Measurements from ENCODE around the gene FBXL2.

DNA sequence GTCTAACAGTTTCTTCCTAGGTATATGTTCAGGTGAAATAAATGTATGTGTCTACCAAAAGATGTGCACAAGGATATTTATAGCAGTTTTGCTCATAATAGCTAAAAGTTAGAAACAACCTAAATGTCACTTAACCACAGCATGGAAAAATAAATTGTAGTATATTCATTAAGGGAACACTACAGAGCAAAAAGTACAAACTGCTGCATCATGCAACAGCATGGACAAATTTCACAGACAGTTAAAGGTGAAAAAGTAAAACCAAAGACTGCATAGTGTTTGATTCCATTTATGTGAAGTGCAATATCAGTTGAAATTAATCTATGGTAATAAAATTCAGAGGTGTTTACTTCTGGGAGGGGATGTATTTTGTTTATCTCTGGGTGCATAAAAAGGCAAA, 62.5 kb downstream of the FBXL2 start:
- TF ChIP-seq FOXS1 (CRISPR knock-in tag; IDR thresholded peaks at IDR 0.05) (no peak), GATA3 (IDR thresholded peaks at IDR 0.05; ENCODE audit: borderline replicate concordance) (no peak), JUN (IDR thresholded peaks at IDR 0.05) (no peak), MYC (IDR thresholded peaks at IDR 0.05; ENCODE audit: borderline replicate concordance, low read length) (no peak), EP300 (IDR thresholded peaks at IDR 0.05) (no peak), ESRRA (IDR thresholded peaks at IDR 0.05; ENCODE audit: borderline replicate concordance, low read length) (no peak), RFX5 (IDR thresholded peaks at IDR 0.05) (no peak), HOXA7 (CRISPR knock-in tag; IDR thresholded peaks at IDR 0.05) (no peak), SMC3 (IDR thresholded peaks at IDR 0.05) (no peak)
- TF ChIP-seq, protein P1, sequence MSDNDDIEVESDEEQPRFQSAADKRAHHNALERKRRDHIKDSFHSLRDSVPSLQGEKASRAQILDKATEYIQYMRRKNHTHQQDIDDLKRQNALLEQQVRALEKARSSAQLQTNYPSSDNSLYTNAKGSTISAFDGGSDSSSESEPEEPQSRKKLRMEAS (IDR thresholded peaks at IDR 0.05): no peak
- TF ChIP-seq, protein P2, sequence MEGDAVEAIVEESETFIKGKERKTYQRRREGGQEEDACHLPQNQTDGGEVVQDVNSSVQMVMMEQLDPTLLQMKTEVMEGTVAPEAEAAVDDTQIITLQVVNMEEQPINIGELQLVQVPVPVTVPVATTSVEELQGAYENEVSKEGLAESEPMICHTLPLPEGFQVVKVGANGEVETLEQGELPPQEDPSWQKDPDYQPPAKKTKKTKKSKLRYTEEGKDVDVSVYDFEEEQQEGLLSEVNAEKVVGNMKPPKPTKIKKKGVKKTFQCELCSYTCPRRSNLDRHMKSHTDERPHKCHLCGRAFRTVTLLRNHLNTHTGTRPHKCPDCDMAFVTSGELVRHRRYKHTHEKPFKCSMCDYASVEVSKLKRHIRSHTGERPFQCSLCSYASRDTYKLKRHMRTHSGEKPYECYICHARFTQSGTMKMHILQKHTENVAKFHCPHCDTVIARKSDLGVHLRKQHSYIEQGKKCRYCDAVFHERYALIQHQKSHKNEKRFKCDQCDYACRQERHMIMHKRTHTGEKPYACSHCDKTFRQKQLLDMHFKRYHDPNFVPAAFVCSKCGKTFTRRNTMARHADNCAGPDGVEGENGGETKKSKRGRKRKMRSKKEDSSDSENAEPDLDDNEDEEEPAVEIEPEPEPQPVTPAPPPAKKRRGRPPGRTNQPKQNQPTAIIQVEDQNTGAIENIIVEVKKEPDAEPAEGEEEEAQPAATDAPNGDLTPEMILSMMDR (IDR thresholded peaks at IDR 0.05): no peak
- TF ChIP-seq, protein P3, sequence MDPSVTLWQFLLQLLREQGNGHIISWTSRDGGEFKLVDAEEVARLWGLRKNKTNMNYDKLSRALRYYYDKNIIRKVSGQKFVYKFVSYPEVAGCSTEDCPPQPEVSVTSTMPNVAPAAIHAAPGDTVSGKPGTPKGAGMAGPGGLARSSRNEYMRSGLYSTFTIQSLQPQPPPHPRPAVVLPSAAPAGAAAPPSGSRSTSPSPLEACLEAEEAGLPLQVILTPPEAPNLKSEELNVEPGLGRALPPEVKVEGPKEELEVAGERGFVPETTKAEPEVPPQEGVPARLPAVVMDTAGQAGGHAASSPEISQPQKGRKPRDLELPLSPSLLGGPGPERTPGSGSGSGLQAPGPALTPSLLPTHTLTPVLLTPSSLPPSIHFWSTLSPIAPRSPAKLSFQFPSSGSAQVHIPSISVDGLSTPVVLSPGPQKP (IDR thresholded peaks at IDR 0.05; ENCODE audit: low read depth, low read length): no peak
